Dedifferentiated amniotic fluid mesenchymal stem cell (primary cell): ENCODE measurements around the gene RBM18.

Experiments
- DNase-seq: peaks from one replicate; pipeline ENCODE4 v3.0.0-alpha.2; 2016; ENCODE audit errors: extremely low spot score

The RBM18 gene

DNA sequence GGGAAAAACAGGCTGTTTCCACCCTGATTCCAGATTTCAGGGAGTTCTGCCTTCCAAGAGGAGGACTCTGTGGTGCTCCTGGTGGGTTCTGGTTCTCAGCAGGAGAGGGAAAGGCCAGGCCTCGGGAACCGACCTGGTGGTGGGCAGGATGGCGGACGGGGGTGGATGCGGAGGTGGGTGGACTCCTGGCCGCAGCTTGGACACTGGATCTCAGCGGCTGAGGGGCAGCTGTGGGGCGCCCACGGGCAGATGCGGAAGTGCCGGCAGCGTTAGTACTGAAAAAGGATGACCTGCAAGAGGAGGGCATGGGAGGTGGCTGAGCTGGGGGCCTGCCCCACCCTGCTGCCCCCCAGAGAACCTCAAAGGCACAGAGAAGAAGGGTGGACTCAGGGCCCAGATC lies 60.1 kb downstream of the RBM18 start:
- DNase-seq = no peak

- DNase-seq = no peak
Observed at GRCh38 chr9:122204055-122204454, 60.6 kb downstream of the RBM18 start.

- no peak for DNase-seq
Observed at GRCh38 chr9:122202111-122202510, 62.5 kb downstream of the RBM18 start.

DNA sequence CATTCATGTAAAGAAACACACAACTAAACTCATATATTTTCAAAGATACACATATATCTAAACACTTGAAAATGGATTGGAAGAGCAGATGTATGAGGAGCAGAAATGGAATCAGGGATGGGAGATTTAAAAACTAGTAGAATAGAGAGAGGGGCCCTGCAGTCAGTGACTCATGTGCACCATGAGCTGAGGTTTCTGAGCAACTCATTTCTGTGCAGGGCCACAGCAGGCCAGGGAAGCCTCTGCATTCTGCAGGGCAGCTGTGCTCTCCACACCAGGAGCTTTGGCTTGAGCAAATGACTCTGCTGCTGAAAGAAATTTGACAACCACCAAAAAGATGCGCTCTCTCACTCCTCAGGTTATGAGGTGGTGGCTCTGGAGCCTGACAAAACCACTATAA lies 63.0 kb downstream of the RBM18 start:
- DNase-seq = no peak

GRCh38 chr9:122200960-122201595 lies 63.6 kb downstream of the RBM18 start:
- DNase-seq = peak; percentile 19

- DNase-seq = no peak
Observed at GRCh38 chr9:122197882-122198281, 66.8 kb downstream of the RBM18 start.

DNA sequence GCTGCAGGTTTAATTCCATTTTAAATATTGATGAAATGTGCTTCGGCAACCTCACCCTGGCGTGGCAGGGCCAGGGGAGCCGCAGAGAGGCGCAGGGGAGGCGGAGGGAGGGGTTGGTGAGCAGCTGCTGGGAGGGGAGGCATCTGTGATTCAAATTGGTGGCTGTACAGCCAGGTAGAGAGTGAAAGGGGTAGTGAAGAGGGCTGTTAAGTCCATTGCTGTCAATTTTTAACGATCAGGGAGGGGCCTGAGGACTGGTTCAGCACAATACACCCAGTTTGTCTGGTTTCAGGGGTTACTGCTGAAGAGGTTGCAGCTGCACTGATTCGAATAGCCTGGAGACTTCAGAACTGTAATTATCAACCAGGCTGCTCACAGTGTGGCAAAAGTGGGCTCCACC lies 67.2 kb downstream of the RBM18 start:
- DNase-seq = no peak

DNA sequence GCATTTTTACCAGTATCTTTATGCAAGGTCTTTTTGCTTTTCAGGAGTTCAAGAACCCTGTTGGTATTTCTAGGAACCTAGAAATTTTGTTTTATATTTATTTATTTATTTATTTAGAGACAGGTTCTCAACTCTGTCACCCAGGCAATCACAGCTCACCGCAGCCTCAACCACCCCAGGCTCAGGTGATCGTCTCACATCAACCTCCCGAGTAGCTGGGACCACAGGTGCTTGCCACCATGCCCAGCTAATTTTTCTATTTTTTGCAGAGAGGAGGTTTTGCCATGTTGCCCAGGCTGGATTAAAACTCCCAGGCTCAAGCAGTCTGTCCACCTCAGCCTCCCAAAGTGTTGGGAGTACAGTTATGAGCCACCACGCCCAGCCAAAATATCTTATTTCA lies 68.8 kb downstream of the RBM18 start:
- DNase-seq = no peak

GRCh38 chr9:122193651-122194050 lies 71.0 kb downstream of the RBM18 start:
- no peak for DNase-seq

DNA sequence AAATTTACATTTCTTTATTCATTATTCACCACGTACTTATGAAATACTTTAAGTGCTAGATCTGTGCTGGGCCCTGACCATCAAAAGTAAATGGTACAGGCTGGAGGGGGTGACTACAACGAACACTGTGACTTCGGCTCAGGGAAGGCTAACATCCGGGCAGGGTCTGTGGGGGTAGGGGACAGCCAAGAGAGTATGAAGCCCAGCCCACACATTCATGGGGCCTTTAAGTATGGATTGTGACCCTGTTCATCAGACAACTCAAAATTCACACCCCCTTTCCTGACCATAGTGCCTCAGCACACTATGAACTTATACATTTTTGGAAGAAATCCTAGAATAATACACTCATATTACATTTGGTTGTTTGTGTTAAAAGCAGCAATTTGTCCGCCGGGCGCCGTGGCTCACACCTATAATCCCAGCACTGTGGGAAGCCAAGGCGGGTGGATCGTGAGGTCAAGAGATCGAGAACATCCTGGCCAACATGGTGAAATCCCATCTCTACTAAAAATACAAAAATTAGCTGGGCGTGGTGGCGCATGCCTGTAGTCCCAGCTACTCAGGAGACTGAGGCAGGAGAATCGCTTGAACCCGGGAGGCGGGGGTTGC lies 71.6 kb downstream of the RBM18 start:
- DNase-seq = no peak

DNA sequence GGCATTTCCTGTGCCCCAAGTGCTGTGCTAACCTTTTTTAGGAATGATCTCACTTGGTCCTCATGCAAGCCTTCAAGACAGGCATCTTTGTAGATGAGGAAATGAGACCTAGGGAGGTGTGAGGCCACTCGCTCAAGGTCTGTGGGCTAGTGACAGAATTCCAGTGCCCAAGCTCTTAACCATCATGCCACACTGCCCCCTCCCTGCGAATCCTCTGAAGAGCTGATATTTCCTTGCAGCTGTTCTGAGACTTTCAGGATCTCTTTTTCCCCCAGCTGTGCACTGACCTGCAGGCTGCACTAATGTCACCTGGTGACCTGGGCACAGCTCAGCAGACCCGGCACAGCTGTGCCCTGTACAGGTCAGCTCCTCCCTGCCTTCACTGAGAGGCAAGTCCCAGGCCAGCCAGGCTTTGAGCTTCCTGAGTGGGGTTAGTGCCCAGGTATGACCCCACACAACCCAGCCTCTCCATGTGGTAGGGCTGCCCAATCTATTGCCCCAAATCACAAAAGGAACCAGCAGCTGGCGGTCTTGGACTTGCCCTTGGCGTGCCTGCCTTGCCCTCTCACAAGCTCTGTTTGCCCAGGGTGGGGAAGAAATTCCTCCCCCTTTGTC lies 72.3 kb downstream of the RBM18 start:
- no peak for DNase-seq

- DNase-seq = no peak
Observed at GRCh38 chr9:122191584-122191983, 73.1 kb downstream of the RBM18 start.

DNA sequence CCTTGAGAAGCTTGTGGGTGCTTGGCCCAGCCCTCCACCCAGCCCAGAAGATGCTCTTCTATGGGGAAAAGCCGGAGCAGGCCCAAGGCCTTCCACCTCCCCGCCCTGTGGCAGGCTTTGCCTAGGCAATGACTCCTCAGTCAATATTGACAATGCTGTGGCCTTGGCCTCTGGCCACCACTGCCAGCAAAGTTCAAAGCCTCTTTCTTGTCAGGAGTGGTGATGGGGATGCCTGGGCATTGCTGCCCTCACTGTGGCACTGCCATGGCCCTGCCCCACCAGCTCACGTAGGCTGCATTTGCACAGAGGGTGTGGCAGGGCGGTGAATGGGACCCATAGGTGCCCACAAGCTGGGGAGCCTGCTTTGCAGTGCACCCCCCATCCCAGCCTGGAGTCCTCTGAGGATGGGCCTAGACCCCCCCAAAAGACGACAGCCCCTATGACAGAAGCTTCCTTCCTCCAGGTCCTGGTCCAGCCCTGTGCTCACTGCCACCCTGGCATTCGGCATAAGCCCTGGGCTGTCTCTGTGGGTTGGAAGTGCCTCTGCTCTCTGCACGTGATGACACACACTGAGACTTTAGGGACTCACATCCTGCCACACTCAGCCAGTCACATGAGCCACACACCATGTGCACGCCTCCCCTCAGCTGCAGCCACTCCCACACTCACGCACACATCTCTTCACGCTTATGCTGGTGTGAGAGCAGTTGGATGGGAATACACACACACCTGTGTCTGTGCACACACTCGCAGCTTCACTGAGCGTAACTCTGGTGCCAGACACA lies 73.9 kb downstream of the RBM18 start:
- no peak for DNase-seq

DNA sequence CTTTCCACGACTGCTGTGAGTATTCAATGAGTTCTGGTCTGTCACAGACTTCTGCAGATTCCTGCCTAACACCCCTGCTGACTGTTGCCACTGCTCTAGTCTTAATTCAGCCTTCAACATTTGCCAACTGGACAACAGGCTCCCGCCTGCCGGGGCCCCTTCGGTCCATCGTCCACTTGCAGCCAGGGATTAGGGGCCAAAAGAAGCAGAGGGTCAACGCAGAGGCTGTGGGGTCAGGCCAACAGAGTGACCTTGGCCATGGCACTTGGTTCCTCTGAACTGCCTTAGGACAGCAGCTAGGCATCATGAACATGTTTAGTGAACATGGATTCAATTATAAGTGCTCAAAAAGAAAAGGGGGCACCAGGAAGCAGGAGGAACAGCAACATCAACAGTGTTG lies 76.3 kb downstream of the RBM18 start:
- DNase-seq = no peak
